ENCODE data around the gene SPEG. TPM values are rescaled to one million over a fixed set of nuclear protein-coding genes. Genes with fewer than 3 reads are reported as not detected.

The SPEG gene
- total and polyA plus RNA-seq, 2 of the 13 experiments (the other 11 are each of a cell fraction or from before 2014, with no cell fraction given) = 0.18 to 0.24 TPM

DNA sequence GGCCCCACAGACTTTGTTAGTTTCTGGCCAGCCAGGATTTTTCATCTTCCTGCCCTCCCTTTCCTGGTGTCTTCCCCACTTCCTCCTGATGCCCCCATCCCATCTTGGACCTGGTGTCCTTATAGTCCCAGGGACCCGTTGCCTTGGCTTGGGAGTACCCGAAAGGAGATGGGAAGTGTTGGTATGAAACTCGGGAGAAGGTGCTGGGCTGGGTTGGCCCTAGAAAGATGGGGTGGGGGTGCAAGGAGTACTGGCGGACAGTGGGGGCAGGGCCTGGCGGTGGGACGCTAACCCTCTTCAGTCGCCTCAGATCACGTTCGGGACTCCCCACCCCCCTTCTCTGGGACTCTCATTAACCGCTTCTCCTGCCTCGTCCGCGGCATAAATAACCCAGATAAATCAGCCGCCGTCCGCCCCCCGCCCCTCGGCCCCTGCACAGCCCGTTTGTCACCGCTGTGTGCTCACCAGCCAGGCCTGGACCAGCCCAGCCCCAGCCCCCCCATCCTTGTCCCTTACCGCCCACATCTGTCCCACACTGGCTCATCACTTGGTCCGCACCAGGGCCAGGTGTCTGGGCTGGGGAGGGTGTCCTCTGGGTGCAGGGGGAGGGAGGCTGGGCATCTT, 76.0 kb downstream of the SPEG start (continued):
- TF ChIP-seq CENPT (CRISPR knock-in tag; IDR thresholded peaks at IDR 0.05; ENCODE audit: low read depth) (no peak), SMYD3 (CRISPR knock-in tag; IDR thresholded peaks at IDR 0.05) (no peak), ADNP (CRISPR knock-in tag; IDR thresholded peaks at IDR 0.05) (no peak), PPARG (CRISPR knock-in tag; conservative IDR thresholded peaks at IDR 0.05) (no peak), TAF1 (CRISPR knock-in tag; IDR thresholded peaks at IDR 0.05) (no peak), NR2F1 (CRISPR knock-in tag; IDR thresholded peaks at IDR 0.05) (no peak)
- TF ChIP-seq, protein P1, sequence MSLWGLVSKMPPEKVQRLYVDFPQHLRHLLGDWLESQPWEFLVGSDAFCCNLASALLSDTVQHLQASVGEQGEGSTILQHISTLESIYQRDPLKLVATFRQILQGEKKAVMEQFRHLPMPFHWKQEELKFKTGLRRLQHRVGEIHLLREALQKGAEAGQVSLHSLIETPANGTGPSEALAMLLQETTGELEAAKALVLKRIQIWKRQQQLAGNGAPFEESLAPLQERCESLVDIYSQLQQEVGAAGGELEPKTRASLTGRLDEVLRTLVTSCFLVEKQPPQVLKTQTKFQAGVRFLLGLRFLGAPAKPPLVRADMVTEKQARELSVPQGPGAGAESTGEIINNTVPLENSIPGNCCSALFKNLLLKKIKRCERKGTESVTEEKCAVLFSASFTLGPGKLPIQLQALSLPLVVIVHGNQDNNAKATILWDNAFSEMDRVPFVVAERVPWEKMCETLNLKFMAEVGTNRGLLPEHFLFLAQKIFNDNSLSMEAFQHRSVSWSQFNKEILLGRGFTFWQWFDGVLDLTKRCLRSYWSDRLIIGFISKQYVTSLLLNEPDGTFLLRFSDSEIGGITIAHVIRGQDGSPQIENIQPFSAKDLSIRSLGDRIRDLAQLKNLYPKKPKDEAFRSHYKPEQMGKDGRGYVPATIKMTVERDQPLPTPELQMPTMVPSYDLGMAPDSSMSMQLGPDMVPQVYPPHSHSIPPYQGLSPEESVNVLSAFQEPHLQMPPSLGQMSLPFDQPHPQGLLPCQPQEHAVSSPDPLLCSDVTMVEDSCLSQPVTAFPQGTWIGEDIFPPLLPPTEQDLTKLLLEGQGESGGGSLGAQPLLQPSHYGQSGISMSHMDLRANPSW (CRISPR knock-in tag; IDR thresholded peaks at IDR 0.05; ENCODE audit: borderline replicate concordance) = no peak

DNA sequence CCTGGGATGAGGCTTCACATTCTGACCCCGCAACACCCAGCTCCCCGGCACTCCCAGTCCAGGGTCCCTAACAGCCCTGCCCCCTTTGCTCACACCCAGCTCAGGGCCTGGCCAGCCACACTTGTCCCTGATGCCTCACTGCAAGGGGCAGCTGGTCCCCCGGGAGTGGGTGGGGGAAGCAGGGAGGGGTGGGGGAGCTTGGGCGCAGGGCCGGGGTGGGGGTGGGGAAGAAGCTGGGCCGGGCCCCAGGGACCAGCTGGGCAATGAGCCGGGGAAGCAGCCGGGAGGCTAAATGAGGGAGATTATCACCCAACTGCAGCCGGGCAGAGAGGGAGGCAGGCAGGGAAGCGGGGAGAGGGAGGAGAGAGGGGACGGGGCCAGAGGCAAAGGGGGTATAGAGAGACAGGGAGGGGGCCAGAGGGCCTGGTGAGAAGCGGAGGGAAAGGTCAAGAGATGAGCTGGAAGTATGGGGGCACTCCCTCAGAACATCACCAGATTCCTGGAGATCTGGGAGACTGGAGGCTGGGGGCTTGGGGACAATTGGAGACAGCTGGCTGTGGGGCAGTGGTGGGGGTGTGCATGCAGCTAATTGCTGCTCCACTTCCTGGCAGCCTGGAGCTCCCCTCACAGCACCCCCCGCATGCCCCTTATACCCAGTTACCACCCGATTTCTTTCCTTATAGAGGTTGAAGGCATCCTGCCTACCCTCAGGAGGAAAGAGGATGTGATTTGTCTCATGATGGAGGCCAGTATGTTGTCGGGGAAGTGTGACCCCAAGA, 77.1 kb downstream of the SPEG start:
- Histone ChIP-seq H3K9ac (ENCODE audit: insufficient read depth, low read depth, low read length) (no peak overlapping the region), H3K79me2 (ENCODE audit: insufficient read depth, low read length) (no peaks in the 10 kb centered on the region), H4K20me1 (ENCODE audit: insufficient read depth, low read length) (peaks cover 11% of the 10 kb centered on the region; the same call in 1 of the 2 replicates), H3K9me3 (ENCODE audit: low read length) (no peaks in the 10 kb centered on the region), H3K27me3 (ENCODE audit: control insufficient read depth in 1 of 2, insufficient read depth in 2 of 2, low read length in 2 of 2) (peaks cover 15 to 58% of the 10 kb centered on the region in 2 experiments), H2AFZ (ENCODE audit: low read length) (no peak overlapping the region), H3K27ac (ENCODE audit: extremely low read length, insufficient read depth, low read length) (no peak overlapping the region), H3K36me3 (replicated peaks in 1 of 2; ENCODE audit: control insufficient read depth in 1 of 2, insufficient read depth in 2 of 2, low read length in 2 of 2) (peaks cover 0 to 3% of the 10 kb centered on the region in 2 experiments; a peak in 1 of 5 replicates), H3K4me3 (replicated peaks in 1 of 3; ENCODE audit: insufficient read depth in 1 of 3, low read depth in 2 of 3, low read length in 3 of 3) (no peak overlapping the region), H3K4me2 (ENCODE audit: low read depth, low read length) (no peak overlapping the region), H3K4me1 (ENCODE audit: insufficient read depth, low read length) (peaks cover 34% of the 10 kb centered on the region)
- in situ Hi-C loops (cut with HindIII; ENCODE audit: extremely low pct_ligation_motif_present, low pct_unique_long_range_greater_than_20kb) (no loop called here), intact Hi-C loops (cut with micrococcal nuclease; ENCODE audit: unreplicated experiment) (no loop called here)
- POLR2A ChIA-PET = interaction anchor here (7.7 kb wide), 1 partner anchor 13 kb away, joined by 94 read pairs; the partner anchor contains the start of gene GMPPA
- BruUV-seq (replicated peaks) = no TSS peak
- ATAC-seq = no peak
- FAIRE-seq = no peak
- WGBS (ENCODE audit: low lambda C conversion rate) = 13% methylated on average over 15 of the region's 15 CpGs
- no peak for DNase-seq (ENCODE audit: low spot score)
- CTCF ChIA-PET (ENCODE audit: low intra/inter-chr PET ratio, low total read pairs) = no interaction called here
- TF ChIP-seq, protein P2, sequence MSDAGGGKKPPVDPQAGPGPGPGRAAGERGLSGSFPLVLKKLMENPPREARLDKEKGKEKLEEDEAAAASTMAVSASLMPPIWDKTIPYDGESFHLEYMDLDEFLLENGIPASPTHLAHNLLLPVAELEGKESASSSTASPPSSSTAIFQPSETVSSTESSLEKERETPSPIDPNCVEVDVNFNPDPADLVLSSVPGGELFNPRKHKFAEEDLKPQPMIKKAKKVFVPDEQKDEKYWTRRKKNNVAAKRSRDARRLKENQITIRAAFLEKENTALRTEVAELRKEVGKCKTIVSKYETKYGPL (CRISPR knock-in tag; IDR thresholded peaks at IDR 0.05) = no peak
- TF ChIP-seq JDP2 (CRISPR knock-in tag; IDR thresholded peaks at IDR 0.05; ENCODE audit: borderline replicate concordance) (no peak), MAZ (IDR thresholded peaks at IDR 0.05; ENCODE audit: borderline replicate concordance, low read depth, low read length) (0 out of 2 replicates have a peak, but pooled peaks have one; percentile 9), MAZ (CRISPR knock-in tag; IDR thresholded peaks at IDR 0.05; ENCODE audit: low read depth) (no peak)
- TF ChIP-seq, protein P3, sequence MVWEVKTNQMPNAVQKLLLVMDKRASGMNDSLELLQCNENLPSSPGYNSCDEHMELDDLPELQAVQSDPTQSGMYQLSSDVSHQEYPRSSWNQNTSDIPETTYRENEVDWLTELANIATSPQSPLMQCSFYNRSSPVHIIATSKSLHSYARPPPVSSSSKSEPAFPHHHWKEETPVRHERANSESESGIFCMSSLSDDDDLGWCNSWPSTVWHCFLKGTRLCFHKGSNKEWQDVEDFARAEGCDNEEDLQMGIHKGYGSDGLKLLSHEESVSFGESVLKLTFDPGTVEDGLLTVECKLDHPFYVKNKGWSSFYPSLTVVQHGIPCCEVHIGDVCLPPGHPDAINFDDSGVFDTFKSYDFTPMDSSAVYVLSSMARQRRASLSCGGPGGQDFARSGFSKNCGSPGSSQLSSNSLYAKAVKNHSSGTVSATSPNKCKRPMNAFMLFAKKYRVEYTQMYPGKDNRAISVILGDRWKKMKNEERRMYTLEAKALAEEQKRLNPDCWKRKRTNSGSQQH (CRISPR knock-in tag; IDR thresholded peaks at IDR 0.05; ENCODE audit: low read depth) = no peak
